ENCODE measurements around the gene SAE1. TPM values are rescaled to one million over a fixed set of nuclear protein-coding genes. Genes with fewer than 3 reads are reported as not detected.

SAE1 gene
- polyA plus RNA-seq, 2 of the 4 experiments (the other 2 are of a cell fraction): 206 to 249 TPM

DNA sequence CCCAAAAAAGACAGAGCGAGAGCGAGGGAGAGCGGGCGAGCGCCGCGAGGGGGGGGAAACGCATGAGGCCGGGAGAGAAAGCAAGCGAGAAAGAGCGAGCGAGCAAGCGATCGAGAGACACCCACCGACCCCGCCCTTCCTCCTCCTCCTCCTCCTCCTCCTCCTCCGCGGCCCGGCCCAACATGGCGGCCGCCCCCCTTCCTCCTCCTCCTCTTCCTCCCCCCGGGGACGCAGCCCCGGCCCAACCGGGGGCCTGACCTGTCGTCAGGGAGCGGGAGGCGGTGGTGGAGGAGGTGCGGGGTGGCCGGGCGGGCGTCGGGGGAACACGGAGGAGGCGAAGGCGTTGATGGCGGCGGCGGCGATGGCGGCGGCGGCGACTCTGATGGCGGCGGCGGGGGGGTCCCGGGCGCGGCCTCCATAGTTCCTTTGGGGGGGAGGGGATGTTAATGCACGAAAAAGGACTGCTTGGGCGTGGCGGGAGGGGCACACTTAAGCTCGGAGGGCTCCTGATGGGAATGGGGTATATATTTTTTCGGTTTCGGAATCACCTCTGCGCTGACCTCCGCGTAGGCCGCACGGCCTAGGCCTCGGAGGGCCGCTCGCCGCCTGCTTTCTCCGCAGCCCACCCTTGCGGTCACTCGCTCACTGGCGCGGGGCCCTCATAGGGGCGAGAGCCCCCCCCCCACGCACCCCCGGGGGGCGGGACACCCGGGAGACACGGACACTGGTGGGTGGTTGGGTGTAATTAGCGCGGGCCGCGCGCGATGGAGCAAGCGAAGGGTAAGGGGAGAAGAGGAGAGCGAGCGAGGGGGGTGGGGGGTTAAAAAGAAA lies 18.3 kb upstream of the SAE1 start:
- DNase-seq (ENCODE audit: low read depth in 1 of 2, low spot score in 1 of 2): peak; percentile 69 to 89
- FAIRE-seq: no peak
- peak overlapping the region; percentile 99 for H3K27ac ChIP-seq
- H3K9me3 ChIP-seq: no peaks in the 10 kb centered on the region
- WGBS (ENCODE audit: missing lambda C conversion rate): under 1% methylated on average over 35 of the region's 85 CpGs
- peak overlapping the region; percentile 72 for H3K4me2 ChIP-seq
- H3K4me1 ChIP-seq: peaks cover 35% of the 10 kb centered on the region
- ChIA-PET POLR2A (interaction anchor here (0.7 to 2.3 kb wide), 18 partner anchors 8 to 324 kb away, joined by 4 to 23 read pairs (median 10); partner anchors contain the start of genes CCDC9, SAE1, SLC1A5 and TMEM160), CTCF (interaction anchor here (0.7 to 5.0 kb wide), 13 partner anchors 8 to 99 kb away, joined by 3 to 39 read pairs (median 4); no protein-coding TSS in a partner anchor)
- peak; percentile 38 to 65 for ATAC-seq
- H3K4me3 ChIP-seq: peak overlapping the region; percentile 98
- TF ChIP-seq REST (IDR thresholded peaks at IDR 0.05): no peak
- TF ChIP-seq MAFK (IDR thresholded peaks at IDR 0.05; ENCODE audit: partially characterized antibody): no peak
- peak; percentile 93 for TF ChIP-seq FOSB (CRISPR knock-in tag; IDR thresholded peaks at IDR 0.05)
- no peak for TF ChIP-seq POLR2AphosphoS2 (conservative IDR thresholded peaks at IDR 0.05; ENCODE audit: low read length)
- TF ChIP-seq NFE2L2 (conservative IDR thresholded peaks at IDR 0.05; ENCODE audit: low read length): no peak
- TF ChIP-seq CEBPB (IDR thresholded peaks at IDR 0.05): no peak
- peak; percentile 70 for TF ChIP-seq EHF (CRISPR knock-in tag; IDR thresholded peaks at IDR 0.05)
- TF ChIP-seq CBX2 (IDR thresholded peaks at IDR 0.05; ENCODE audit: borderline replicate concordance, low read depth): no peak
- no peak for TF ChIP-seq RFX5 (IDR thresholded peaks at IDR 0.05)
- TF ChIP-seq SMC3 (IDR thresholded peaks at IDR 0.05): no peak
- no peak for TF ChIP-seq CBX8 (IDR thresholded peaks at IDR 0.05)
- TF ChIP-seq EP300 (IDR thresholded peaks at IDR 0.05): no peak
- TF ChIP-seq, protein P1, sequence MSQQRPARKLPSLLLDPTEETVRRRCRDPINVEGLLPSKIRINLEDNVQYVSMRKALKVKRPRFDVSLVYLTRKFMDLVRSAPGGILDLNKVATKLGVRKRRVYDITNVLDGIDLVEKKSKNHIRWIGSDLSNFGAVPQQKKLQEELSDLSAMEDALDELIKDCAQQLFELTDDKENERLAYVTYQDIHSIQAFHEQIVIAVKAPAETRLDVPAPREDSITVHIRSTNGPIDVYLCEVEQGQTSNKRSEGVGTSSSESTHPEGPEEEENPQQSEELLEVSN (IDR thresholded peaks at IDR 0.05; ENCODE audit: borderline replicate concordance, low read depth): peak; percentile 74; the same call in 1 of the 2 replicates
- no peak for TF ChIP-seq BHLHE40 (IDR thresholded peaks at IDR 0.05; ENCODE audit: low read depth, low read length)
- no peak for TF ChIP-seq HES2 (IDR thresholded peaks at IDR 0.05)
- peak; percentile 88 for TF ChIP-seq PHF8 (IDR thresholded peaks at IDR 0.05; ENCODE audit: borderline replicate concordance, low read depth)
- no peak for TF ChIP-seq JUNB (IDR thresholded peaks at IDR 0.05)
- peak; percentile 91 for TF ChIP-seq HOXA7 (CRISPR knock-in tag; IDR thresholded peaks at IDR 0.05)
- peak; percentile 85; the same call in 1 of the 3 replicates for TF ChIP-seq BCL3 (IDR thresholded peaks at IDR 0.05)
- TF ChIP-seq ELK1 (IDR thresholded peaks at IDR 0.05; ENCODE audit: low read depth, low read length): no peak
- no peak for TF ChIP-seq KDM1A (IDR thresholded peaks at IDR 0.05; ENCODE audit: low read depth)
- no peak for TF ChIP-seq HEYL (CRISPR knock-in tag; IDR thresholded peaks at IDR 0.05)
- TF ChIP-seq TP53 (CRISPR knock-in tag; IDR thresholded peaks at IDR 0.05): peak; percentile 96
- peak; percentile 25; the same call in 1 of the 2 replicates for TF ChIP-seq GATA3 (IDR thresholded peaks at IDR 0.05; ENCODE audit: borderline replicate concordance)
- no peak for TF ChIP-seq CTCF (IDR thresholded peaks at IDR 0.05)
- TF ChIP-seq RCOR1 (IDR thresholded peaks at IDR 0.05; ENCODE audit: low read depth, low read length): no peak
- TF ChIP-seq ZNF302 (CRISPR knock-in tag; IDR thresholded peaks at IDR 0.05): no peak
- TF ChIP-seq KDM5A (IDR thresholded peaks at IDR 0.05): no peak
- TF ChIP-seq, protein P2, sequence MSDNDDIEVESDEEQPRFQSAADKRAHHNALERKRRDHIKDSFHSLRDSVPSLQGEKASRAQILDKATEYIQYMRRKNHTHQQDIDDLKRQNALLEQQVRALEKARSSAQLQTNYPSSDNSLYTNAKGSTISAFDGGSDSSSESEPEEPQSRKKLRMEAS (IDR thresholded peaks at IDR 0.05): peak; percentile 86
- TF ChIP-seq HOXB5 (CRISPR knock-in tag; IDR thresholded peaks at IDR 0.05): peak; percentile 86
- no peak for TF ChIP-seq CHD2 (IDR thresholded peaks at IDR 0.05; ENCODE audit: low read length, partially characterized antibody)
- TF ChIP-seq JUN (IDR thresholded peaks at IDR 0.05): peak in 1 of 2 experiments; percentile 96; a peak in 3 of 5 replicates
- peak; percentile 92; the same call in 1 of the 2 replicates for TF ChIP-seq RARB (CRISPR knock-in tag; IDR thresholded peaks at IDR 0.05)
